ENCODE data around the gene EGR1. TPM values are rescaled to one million over a fixed set of nuclear protein-coding genes. Genes with fewer than 3 reads are reported as not detected.

EGR1 gene
- total RNA-seq, 1 experiment from 2014 or later: 83.3 TPM

GRCh38 chr5:138438724-138439476 is 26.4 kb upstream of the EGR1 start, which contains the start of gene REEP2:
TSS of gene REEP2 (plus strand) at chr5:138439057. CDS start at chr5:138439209, 152 bp downstream.
- DNase-seq: peak; percentile 78
- WGBS (ENCODE audit: extremely low coverage, insufficient read length, low lambda C conversion rate): no CpG with 5 or more reads among the region's 65 CpGs
- Histone ChIP-seq H3K79me2 (ENCODE audit: insufficient read depth, low read length) (no peaks in the 10 kb centered on the region), H2BK20ac (ENCODE audit: low read depth, low read length, poor library complexity, severe bottlenecking) (no peak within 1 kb of the TSS), H3K27ac (ENCODE audit: insufficient read length, low read depth, low read length) (no peak within 1 kb of the TSS), H3K56ac (ENCODE audit: insufficient read length, low read depth, low read length) (no peak within 1 kb of the TSS), H3K27me3 (ENCODE audit: insufficient read depth, low read length) (no peaks in the 10 kb centered on the region), H2AFZ (ENCODE audit: low read length) (peak within 1 kb of the TSS; percentile 0), H4K5ac (ENCODE audit: insufficient read length, low read depth, low read length) (no peak within 1 kb of the TSS), H3K79me1 (ENCODE audit: insufficient read depth, low read depth, low read length, poor library complexity, severe bottlenecking) (no peaks in the 10 kb centered on the region), H3K9ac (ENCODE audit: extremely low read depth, insufficient read length, low read length) (peak within 1 kb of the TSS; percentile 40), H3K4me1 (ENCODE audit: insufficient read depth, low read length) (peaks cover 4% of the 10 kb centered on the region; the same call in 1 of the 2 replicates), H3K9me3 (ENCODE audit: control insufficient read depth, low read depth, low read length) (no peaks in the 10 kb centered on the region), H4K20me1 (ENCODE audit: control insufficient read depth, insufficient read depth, insufficient read length) (no peaks in the 10 kb centered on the region), H3K4me2 (ENCODE audit: insufficient read depth, insufficient read length, low read length) (peak within 1 kb of the TSS; percentile 82), H2AK5ac (ENCODE audit: insufficient read length, low read length) (no peak within 1 kb of the TSS), H2BK12ac (ENCODE audit: insufficient read length, low read depth, low read length) (no peak within 1 kb of the TSS), H3K23me2 (ENCODE audit: insufficient read length, low read depth, low read length, poor library complexity, severe bottlenecking) (peaks cover 5% of the 10 kb centered on the region), H4K8ac (replicated peaks; ENCODE audit: insufficient read length, low read depth, low read length) (no peak within 1 kb of the TSS), H2BK5ac (ENCODE audit: insufficient read length, low read length) (no peak within 1 kb of the TSS), H3K18ac (ENCODE audit: insufficient read length, low read depth, low read length) (peak within 1 kb of the TSS; percentile 59), H3T11ph (ENCODE audit: low read length) (no peak within 1 kb of the TSS), H3K14ac (ENCODE audit: insufficient read depth, low read length) (no peak within 1 kb of the TSS; the same call in 1 of the 2 replicates), H3K23ac (ENCODE audit: insufficient read length, low read depth, low read length) (no peak within 1 kb of the TSS), H2BK15ac (ENCODE audit: low read depth, low read length) (no peak within 1 kb of the TSS), H2BK120ac (ENCODE audit: low read depth, low read length, poor library complexity, severe bottlenecking) (no peak within 1 kb of the TSS), H3K4ac (ENCODE audit: low read depth, low read length) (no peak within 1 kb of the TSS), H4K91ac (ENCODE audit: insufficient read length, low read depth, low read length) (no peak within 1 kb of the TSS)
- Mint-ChIP-seq H3K27me3 (ENCODE audit: low read depth) (no peaks in the 10 kb centered on the region), H3K4me3 (peak within 1 kb of the TSS; percentile 89 to 94), H3K9me3 (no peaks in the 10 kb centered on the region), H3K36me3 (ENCODE audit: insufficient read depth in 1 of 3, low read depth in 3 of 3) (peaks cover 10 to 45% (median 35%) of the 10 kb centered on the region in 3 experiments), H3K4me1 (peaks cover 19 to 28% of the 10 kb centered on the region in 2 experiments), H3K27ac (peak within 1 kb of the TSS; percentile 62 to 78 (median 66); a peak in 5 of 7 replicates)
- TF ChIP-seq, protein P1, sequence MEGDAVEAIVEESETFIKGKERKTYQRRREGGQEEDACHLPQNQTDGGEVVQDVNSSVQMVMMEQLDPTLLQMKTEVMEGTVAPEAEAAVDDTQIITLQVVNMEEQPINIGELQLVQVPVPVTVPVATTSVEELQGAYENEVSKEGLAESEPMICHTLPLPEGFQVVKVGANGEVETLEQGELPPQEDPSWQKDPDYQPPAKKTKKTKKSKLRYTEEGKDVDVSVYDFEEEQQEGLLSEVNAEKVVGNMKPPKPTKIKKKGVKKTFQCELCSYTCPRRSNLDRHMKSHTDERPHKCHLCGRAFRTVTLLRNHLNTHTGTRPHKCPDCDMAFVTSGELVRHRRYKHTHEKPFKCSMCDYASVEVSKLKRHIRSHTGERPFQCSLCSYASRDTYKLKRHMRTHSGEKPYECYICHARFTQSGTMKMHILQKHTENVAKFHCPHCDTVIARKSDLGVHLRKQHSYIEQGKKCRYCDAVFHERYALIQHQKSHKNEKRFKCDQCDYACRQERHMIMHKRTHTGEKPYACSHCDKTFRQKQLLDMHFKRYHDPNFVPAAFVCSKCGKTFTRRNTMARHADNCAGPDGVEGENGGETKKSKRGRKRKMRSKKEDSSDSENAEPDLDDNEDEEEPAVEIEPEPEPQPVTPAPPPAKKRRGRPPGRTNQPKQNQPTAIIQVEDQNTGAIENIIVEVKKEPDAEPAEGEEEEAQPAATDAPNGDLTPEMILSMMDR (conservative IDR thresholded peaks at IDR 0.05): no peak
